ENCODE data around the gene AIG1.

The AIG1 gene

DNA sequence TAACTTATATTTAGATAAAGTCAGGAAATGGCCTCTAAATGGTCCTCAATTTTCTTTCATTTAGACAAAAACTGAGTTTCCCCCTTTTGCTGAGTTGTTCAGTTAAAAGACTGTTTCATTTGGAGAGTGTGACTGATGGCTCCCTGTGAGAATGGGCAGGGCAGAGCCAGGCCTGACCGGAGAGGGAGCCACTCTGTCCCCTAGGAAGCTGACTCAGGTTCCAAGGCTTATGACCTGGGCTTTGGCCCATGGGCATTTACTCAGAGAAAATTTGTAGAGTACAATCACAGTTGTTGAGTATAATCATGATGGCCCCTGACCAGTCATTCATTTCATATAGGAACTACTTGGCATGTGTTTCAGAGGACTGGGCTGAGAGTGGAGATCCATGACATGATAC is 37.0 kb upstream of the AIG1 start:
- DNase-seq: no peak
- Histone ChIP-seq H2AFZ (ENCODE audit: low read length) (no peak overlapping the region), H3K79me2 (ENCODE audit: low read length) (no peaks in the 10 kb centered on the region), H3F3A (ENCODE audit: insufficient read depth, low read length) (no peaks in the 10 kb centered on the region), H3K27ac (ENCODE audit: low read length) (no peak overlapping the region), H3K4me2 (ENCODE audit: low read depth, low read length) (no peak overlapping the region), H3K27me3 (replicated peaks; ENCODE audit: insufficient read depth, low read length) (no peaks in the 10 kb centered on the region), H3K9me3 (replicated peaks; ENCODE audit: insufficient read depth, low read length) (no peaks in the 10 kb centered on the region), H3K4me3 (ENCODE audit: low read length) (no peak overlapping the region), H3K9me2 (replicated peaks; ENCODE audit: insufficient read depth, low read length) (no peaks in the 10 kb centered on the region), H4K20me1 (ENCODE audit: insufficient read depth, low read length) (no peaks in the 10 kb centered on the region), H3K4me1 (ENCODE audit: low read length) (no peaks in the 10 kb centered on the region), H3K9ac (ENCODE audit: low read length) (no peak overlapping the region), H3K36me3 (replicated peaks; ENCODE audit: insufficient read depth, low read length) (no peaks in the 10 kb centered on the region)
- no peak for TF ChIP-seq EZH2phosphoT487 (IDR thresholded peaks at IDR 0.05; ENCODE audit: low read length)
- TF ChIP-seq EZH2 (optimal IDR thresholded peaks at IDR 0.05; ENCODE audit: low read depth, low read length): no peak
- TF ChIP-seq, protein P1, sequence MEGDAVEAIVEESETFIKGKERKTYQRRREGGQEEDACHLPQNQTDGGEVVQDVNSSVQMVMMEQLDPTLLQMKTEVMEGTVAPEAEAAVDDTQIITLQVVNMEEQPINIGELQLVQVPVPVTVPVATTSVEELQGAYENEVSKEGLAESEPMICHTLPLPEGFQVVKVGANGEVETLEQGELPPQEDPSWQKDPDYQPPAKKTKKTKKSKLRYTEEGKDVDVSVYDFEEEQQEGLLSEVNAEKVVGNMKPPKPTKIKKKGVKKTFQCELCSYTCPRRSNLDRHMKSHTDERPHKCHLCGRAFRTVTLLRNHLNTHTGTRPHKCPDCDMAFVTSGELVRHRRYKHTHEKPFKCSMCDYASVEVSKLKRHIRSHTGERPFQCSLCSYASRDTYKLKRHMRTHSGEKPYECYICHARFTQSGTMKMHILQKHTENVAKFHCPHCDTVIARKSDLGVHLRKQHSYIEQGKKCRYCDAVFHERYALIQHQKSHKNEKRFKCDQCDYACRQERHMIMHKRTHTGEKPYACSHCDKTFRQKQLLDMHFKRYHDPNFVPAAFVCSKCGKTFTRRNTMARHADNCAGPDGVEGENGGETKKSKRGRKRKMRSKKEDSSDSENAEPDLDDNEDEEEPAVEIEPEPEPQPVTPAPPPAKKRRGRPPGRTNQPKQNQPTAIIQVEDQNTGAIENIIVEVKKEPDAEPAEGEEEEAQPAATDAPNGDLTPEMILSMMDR (IDR thresholded peaks at IDR 0.05; ENCODE audit: low read length): no peak

DNA sequence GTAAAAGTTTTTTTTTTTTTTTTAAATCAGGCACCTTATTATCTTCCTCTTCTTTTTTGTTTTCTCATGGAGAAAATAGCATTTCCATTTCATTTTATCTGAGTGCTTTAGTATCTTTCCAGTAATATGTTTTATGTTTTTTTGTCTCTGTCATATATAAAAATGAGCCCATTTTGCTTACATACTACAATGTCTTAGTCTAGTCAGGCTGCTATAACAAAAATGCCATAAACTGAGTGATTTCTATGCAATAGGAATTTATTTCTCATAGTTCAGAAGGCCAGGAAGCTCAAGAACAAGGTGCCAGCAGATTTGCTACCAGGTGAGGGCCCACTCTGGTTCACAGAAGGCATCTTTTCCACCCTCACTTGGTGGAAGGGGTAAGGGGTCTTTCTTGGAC is 35.7 kb upstream of the AIG1 start:
- Histone ChIP-seq H3K4me2 (ENCODE audit: low read depth, low read length) (no peak overlapping the region), H3K4me3 (ENCODE audit: low read length) (no peak overlapping the region), H4K20me1 (ENCODE audit: insufficient read depth, low read length) (no peaks in the 10 kb centered on the region), H3K9me2 (replicated peaks; ENCODE audit: insufficient read depth, low read length) (no peaks in the 10 kb centered on the region), H3K27ac (ENCODE audit: low read length) (no peak overlapping the region), H3K9ac (ENCODE audit: low read length) (no peak overlapping the region), H3F3A (ENCODE audit: insufficient read depth, low read length) (no peaks in the 10 kb centered on the region), H2AFZ (ENCODE audit: low read length) (no peak overlapping the region), H3K4me1 (ENCODE audit: low read length) (no peaks in the 10 kb centered on the region), H3K79me2 (ENCODE audit: low read length) (no peaks in the 10 kb centered on the region), H3K9me3 (replicated peaks; ENCODE audit: insufficient read depth, low read length) (no peaks in the 10 kb centered on the region), H3K36me3 (replicated peaks; ENCODE audit: insufficient read depth, low read length) (no peaks in the 10 kb centered on the region), H3K27me3 (replicated peaks; ENCODE audit: insufficient read depth, low read length) (no peaks in the 10 kb centered on the region)
- no peak for DNase-seq
- TF ChIP-seq EZH2phosphoT487 (IDR thresholded peaks at IDR 0.05; ENCODE audit: low read length): no peak
- TF ChIP-seq EZH2 (optimal IDR thresholded peaks at IDR 0.05; ENCODE audit: low read depth, low read length): no peak
- TF ChIP-seq, protein P1 (IDR thresholded peaks at IDR 0.05; ENCODE audit: low read length): no peak

DNA sequence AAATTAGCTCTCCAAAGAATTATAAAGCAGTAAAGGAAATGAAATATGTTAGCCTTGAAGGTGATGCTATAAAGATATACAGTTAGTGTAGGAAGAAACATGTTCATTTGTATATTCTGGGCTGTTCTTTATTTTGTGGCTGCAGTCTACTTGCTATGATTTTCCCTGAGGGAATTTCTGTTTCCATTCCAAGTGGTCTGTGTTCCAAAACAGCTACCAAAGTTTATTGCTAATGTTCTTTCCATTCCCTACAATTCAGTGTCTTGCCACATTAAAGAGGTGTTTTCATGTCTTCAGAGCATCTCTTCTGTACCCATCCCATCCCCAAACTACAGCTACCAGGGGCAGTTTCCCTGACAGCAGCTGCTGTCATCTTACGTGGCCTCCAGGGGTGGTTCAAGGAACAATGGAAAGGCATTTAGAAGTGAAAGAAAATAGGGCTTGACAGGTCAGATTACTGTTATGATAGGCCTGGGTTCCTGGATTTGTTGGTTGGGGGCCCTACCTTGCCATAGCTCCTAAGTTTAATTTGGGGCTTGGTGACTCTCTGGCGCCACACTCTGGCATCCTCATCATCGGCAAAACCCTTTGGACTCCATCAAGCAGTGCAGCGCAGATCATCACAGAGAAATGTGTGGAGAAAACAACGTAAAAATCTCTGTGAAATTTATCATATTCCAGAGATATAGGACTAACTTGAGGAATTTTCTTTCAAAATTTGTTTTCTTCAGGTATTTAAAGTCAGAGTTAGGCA is 33.8 kb upstream of the AIG1 start:
- H3K4me3 ChIP-seq (ENCODE audit: low read length): no peak overlapping the region
- DNase-seq: peak; percentile 27
- H2AFZ ChIP-seq (ENCODE audit: low read length): no peak overlapping the region
- TF ChIP-seq EZH2 (optimal IDR thresholded peaks at IDR 0.05; ENCODE audit: low read depth, low read length): no peak
- TF ChIP-seq, protein P1 (IDR thresholded peaks at IDR 0.05; ENCODE audit: low read length): peak; percentile 57
- H3F3A ChIP-seq (ENCODE audit: insufficient read depth, low read length): no peaks in the 10 kb centered on the region
- no peaks in the 10 kb centered on the region for H3K27me3 ChIP-seq (replicated peaks; ENCODE audit: insufficient read depth, low read length)
- no peaks in the 10 kb centered on the region for H3K9me3 ChIP-seq (replicated peaks; ENCODE audit: insufficient read depth, low read length)
- no peaks in the 10 kb centered on the region for H4K20me1 ChIP-seq (ENCODE audit: insufficient read depth, low read length)
- no peak overlapping the region for H3K27ac ChIP-seq (ENCODE audit: low read length)
- H3K4me2 ChIP-seq (ENCODE audit: low read depth, low read length): no peak overlapping the region
- no peaks in the 10 kb centered on the region for H3K4me1 ChIP-seq (ENCODE audit: low read length)
- no peaks in the 10 kb centered on the region for H3K79me2 ChIP-seq (ENCODE audit: low read length)
- H3K9ac ChIP-seq (ENCODE audit: low read length): no peak overlapping the region
- no peaks in the 10 kb centered on the region for H3K9me2 ChIP-seq (replicated peaks; ENCODE audit: insufficient read depth, low read length)
- H3K36me3 ChIP-seq (replicated peaks; ENCODE audit: insufficient read depth, low read length): no peaks in the 10 kb centered on the region

Measured in MM.1S (cell line).